K562 (cell line): Measurements from ENCODE around the gene SCARB2. TPM values are rescaled to one million over a fixed set of nuclear protein-coding genes. Genes with fewer than 3 reads are reported as not detected.
A peak's percentile ranks its signal among the peaks of the same experiment; 100 is the strongest.

Experiments used
- ATAC-seq: fragments of 200-7000 bp; cut with Tn5 transposase; 3 replicates; pipeline ENCODE4 v1.9.1; 2020; ENCODE audit warnings: moderate library complexity
- BruUV-seq: library from RNA; stranded (reverse); fragments of 400-500 nt; replicated peaks from 2 replicates; lab custom pipeline; 2021; lab: Mats Ljungman, UMichigan
- CTCF ChIA-PET: fragments of 300-600 bp; formaldehyde crosslinking; extraction: SDS; loops from one replicate; lab custom pipeline; 2021; ENCODE audit warnings: low intra/inter-chr PET ratio; lab: Yijun Ruan, JAX
- POLR2A ChIA-PET: fragments of 300-600, 350-650 bp; sonication (Branson Sonifier 250); formaldehyde crosslinking; extraction: SDS; loops from one replicate; lab custom pipeline; 2021; ENCODE audit warnings: antibody characterized with exemption, inconsistent platforms; lab: Yijun Ruan, JAX
- DNase-seq, 4 experiments: peaks; one replicate each; pipeline versions ENCODE4 v3.0.0 to v3.0.0-alpha.2; 2011 to 2018; ENCODE audit warnings: low spot score in 3 of 4, mixed read lengths in 3 of 4; ENCODE audit errors: extremely low read depth in 1 of 4
- FAIRE-seq: peaks from 2 replicates; lab custom pipeline; 2011; peaks lifted over from hg19 to GRCh38; lab: Jason Lieb, UNC
- H2AFZ ChIP-seq: 2 replicates; pipeline ENCODE4 v1.6.0; 2011; ENCODE audit warnings: low read depth, low read length, control low read depth, inconsistent platforms
- H3K27ac ChIP-seq: fragments of 200-600 bp; 3 replicates; pipeline ENCODE4 v1.8.0; 2011; ENCODE audit warnings: low read depth, mild to moderate bottlenecking, control low read depth, inconsistent platforms, low read length, moderate library complexity, mixed read lengths; ENCODE audit errors: extremely low read depth
- H3K27me3 ChIP-seq, 2 experiments: fragments of 300-600 bp in 1 of 2; 2 replicates in 1 of 2; 3 replicates in 1 of 2; pipeline versions ENCODE4 v1.6.0 to v1.8.0; 2011; ENCODE audit warnings: inconsistent platforms in 2 of 2, low read length in 2 of 2, mild to moderate bottlenecking in 1 of 2, mixed read lengths in 1 of 2, moderate library complexity in 1 of 2; ENCODE audit not compliant: control insufficient read depth in 2 of 2, insufficient read depth in 2 of 2
- H3K36me3 ChIP-seq: fragments of 300-600 bp; 3 replicates; pipeline ENCODE4 v1.8.0; 2011; ENCODE audit warnings: mild to moderate bottlenecking, low read length, inconsistent platforms; ENCODE audit not compliant: control insufficient read depth, insufficient read depth
- H3K4me1 ChIP-seq, 2 experiments: fragments of 200-600 bp in 1 of 2; replicated peaks in 1 of 2; 2 replicates in 1 of 2; 3 replicates in 1 of 2; pipeline versions ENCODE4 v1.5.1 to v1.8.0; 2011; ENCODE audit warnings: inconsistent platforms in 2 of 2, low read length in 2 of 2, mild to moderate bottlenecking in 1 of 2, mixed read lengths in 1 of 2, moderate library complexity in 1 of 2; ENCODE audit not compliant: control insufficient read depth in 2 of 2, insufficient read depth in 2 of 2
- H3K4me2 ChIP-seq: 2 replicates; pipeline ENCODE4 v1.6.1; 2011; ENCODE audit warnings: low read length, control low read depth, inconsistent platforms, mixed read lengths; ENCODE audit not compliant: insufficient read depth
- H3K4me3 ChIP-seq: fragments of 200-600 bp; sonication (generic), shearing (Covaris generic); 2 replicates; pipeline ENCODE4 v1.5.1; 2016; ENCODE audit warnings: control low read depth, inconsistent platforms
- H3K79me2 ChIP-seq: fragments of 200-600 bp; 3 replicates; pipeline ENCODE4 v1.8.0; 2011; ENCODE audit warnings: low read length, inconsistent platforms; ENCODE audit not compliant: control insufficient read depth, insufficient read depth
- H3K9ac ChIP-seq, 2 experiments: 2 replicates each; pipeline versions ENCODE4 v1.6.0 to v1.6.1; 2011; ENCODE audit warnings: low read depth in 2 of 2, low read length in 2 of 2, control low read depth in 1 of 2, inconsistent platforms in 1 of 2, mild to moderate bottlenecking in 1 of 2, mixed read lengths in 1 of 2; ENCODE audit not compliant: insufficient read depth in 1 of 2
- H3K9me1 ChIP-seq: one replicate; pipeline ENCODE4 v1.6.0; 2011; ENCODE audit warnings: inconsistent platforms, mild to moderate bottlenecking, low read length, moderate library complexity; ENCODE audit not compliant: control insufficient read depth, insufficient read depth
- H3K9me3 ChIP-seq: replicated peaks from 2 replicates; pipeline ENCODE4 v1.5.1; 2011; ENCODE audit warnings: low read depth, low read length, inconsistent platforms; ENCODE audit not compliant: control insufficient read depth, insufficient read depth
- H4K20me1 ChIP-seq: replicated peaks from 2 replicates; pipeline ENCODE4 v1.6.1; 2011; ENCODE audit warnings: low read length, inconsistent platforms, mixed read lengths; ENCODE audit not compliant: control insufficient read depth, insufficient read depth
- BACH1 ChIP-seq: fragments of 200-800 bp; sonication (Bioruptor generic); IDR thresholded peaks from 2 replicates; pipeline ENCODE4 v1.6.1; 2016; ENCODE audit warnings: missing genetic modification characterization, missing compliant biosample characterization
- BRF2 ChIP-seq: IDR thresholded peaks from 3 replicates; pipeline ENCODE4 v1.6.1; 2011; ENCODE audit warnings: borderline replicate concordance, mild to moderate bottlenecking; ENCODE audit not compliant: insufficient read length, insufficient read depth
- RBM25 ChIP-seq: fragments of 200-400 bp; formaldehyde crosslinking; IDR thresholded peaks from 2 replicates; pipeline ENCODE4 v1.6.1; 2018; ENCODE audit warnings: low read length, low read depth, moderate library complexity; ENCODE audit not compliant: severe bottlenecking
- SOX6 ChIP-seq: fragments of 450-650 bp; IDR thresholded peaks from 2 replicates; pipeline ENCODE4 v1.6.1; 2014; ENCODE audit warnings: mild to moderate bottlenecking
- ZNF121 ChIP-seq: sonication (generic); formaldehyde crosslinking; conservative IDR thresholded peaks from 2 replicates; pipeline ENCODE4 v1.8.0; 2022; ENCODE audit warnings: missing genetic modification reagents
- ZNF217 ChIP-seq: sonication (generic); formaldehyde crosslinking; IDR thresholded peaks from 2 replicates; pipeline ENCODE4 v1.8.0; 2022; ENCODE audit warnings: mild to moderate bottlenecking, missing genetic modification reagents
- WGBS: fragments of 100-300 bp; shearing (Covaris generic); methylation state at CpG from one replicate; pipeline ENCODE4 v1.1.6; 2016; ENCODE audit warnings: low coverage, mixed read lengths; ENCODE audit not compliant: insufficient coverage; ENCODE audit errors: missing lambda C conversion rate; 5-methylcytosine and 5-hydroxymethylcytosine counted together
- in situ Hi-C: fragments of 300-500 bp; cut with MboI; formaldehyde crosslinking; loops from 4 replicates; pipeline ENCODE4 v1.15.0; 2018; ENCODE audit warnings: inconsistent platforms, mixed read lengths
- intact Hi-C: fragments of 100-400 bp; cut with micrococcal nuclease; formaldehyde crosslinking; loops from 2 replicates; pipeline ENCODE4 v1.14.2; 2022
- polyA plus RNA-seq, 8 experiments: library from polyadenylated mRNA; depleted of rRNA in 4 of 8; stranded (reverse) in 5 of 8; unstranded in 3 of 8; fragments of >200 nt; fragmentation: Nextera tagmentation in 2 of 8; fragmentation: Illumina TruSeq in 1 of 8; extraction: Ambion mirVana in 2 of 8; extraction: Trizol in 1 of 8; gene quantifications; 2 replicates each; pipeline versions ENCODE4 v1.2.1 to v1.2.3, GENCODE V29; 2011 to 2014; ENCODE audit warnings: inconsistent platforms in 1 of 8, missing spikeins in 1 of 8
- total RNA-seq, 7 experiments: library from RNA; depleted of rRNA in 6 of 7; stranded (reverse); fragments of >200 nt in 6 of 7; fragmentation: Illumina TruSeq in 2 of 7; extraction: Trizol in 2 of 7; gene quantifications; 2 replicates each; pipeline versions ENCODE4 v1.2.1 to v1.2.3, GENCODE V29; 2011 to 2021; ENCODE audit warnings: low replicate concordance in 1 of 7

Gene SCARB2
- total and polyA plus RNA-seq, 9 of the 15 experiments (the other 6 are each of a cell fraction or from before 2014, with no cell fraction given), result 6.1 to 25.8 (median 17.8) TPM

- POLR2A ChIA-PET, result no interaction called here
- Histone ChIP-seq H3K4me1 (peaks cover 0 to 11% of the 10 kb centered on the region in 2 experiments; a peak in 2 of 5 replicates), H3K9ac (no peak overlapping the region), H3K9me3 (no peaks in the 10 kb centered on the region)
- CTCF ChIA-PET, result no interaction called here
- peak; percentile 37 for TF ChIP-seq RBM25
- TF ChIP-seq SOX6, result no peak
- TF ChIP-seq ZNF217 (CRISPR knock-in tag), result no peak
- peak; percentile 75 for TF ChIP-seq ZNF121 (CRISPR knock-in tag)
- TF ChIP-seq, all 486 proteins: peak for 2
- BruUV-seq, result no TSS peak
- Histone ChIP-seq H3K4me3 (no peak overlapping the region), H4K20me1 (no peaks in the 10 kb centered on the region), H3K79me2 (peaks cover 4% of the 10 kb centered on the region; the same call in 1 of the 3 replicates), H3K4me2 (no peak overlapping the region), H3K27ac (no peak overlapping the region), H3K27me3 (no peaks in the 10 kb centered on the region), H3K9me1 (no peaks in the 10 kb centered on the region), H2AFZ (no peak overlapping the region), H3K36me3 (no peaks in the 10 kb centered on the region)
- in situ Hi-C loops (no loop called here), intact Hi-C loops (no loop called here)
- DNase-seq, result no peak
- 86% methylated on average over 1 of the region's 1 CpG for WGBS
- no peak for ATAC-seq
- no peak for FAIRE-seq
Measured at GRCh38 chr4:76204936-76205335, 8.7 kb downstream of the SCARB2 start.

GRCh38 chr4:76203541-76203940 is 10.1 kb downstream of the SCARB2 start:
- ATAC-seq, result no peak
- Histone ChIP-seq H4K20me1 (no peaks in the 10 kb centered on the region), H3K27ac (no peak overlapping the region), H3K9ac (no peak overlapping the region), H3K9me1 (no peaks in the 10 kb centered on the region), H3K4me2 (no peak overlapping the region), H3K79me2 (peaks cover 4% of the 10 kb centered on the region; the same call in 1 of the 3 replicates), H3K9me3 (no peaks in the 10 kb centered on the region), H3K4me1 (peaks cover 0 to 12% of the 10 kb centered on the region in 2 experiments; a peak in 4 of 5 replicates), H2AFZ (no peak overlapping the region), H3K27me3 (no peaks in the 10 kb centered on the region), H3K4me3 (no peak overlapping the region), H3K36me3 (no peaks in the 10 kb centered on the region)
- no peak for DNase-seq
- 63% methylated on average over 4 of the region's 4 CpGs for WGBS
- ChIA-PET CTCF (no interaction called here), POLR2A (no interaction called here)
- no peak for TF ChIP-seq BACH1 (tag)
- TF ChIP-seq BRF2, result no peak
- intact Hi-C loops, result no loop called here
- in situ Hi-C loops, result no loop called here
- no TSS peak for BruUV-seq
- FAIRE-seq, result no peak
